OCI-LY3 (cell line): ENCODE data around the gene AFAP1.

Source experiments
- H2AFZ ChIP-seq: fragments of 200-600, 300-600 bp; shearing (Covaris generic); 2 replicates; pipeline ENCODE4 v1.6.0; 2014; ENCODE audit warnings: antibody characterized with exemption, low read depth, low read length
- H3K27ac ChIP-seq: fragments of 200-600, 300-600 bp; sonication (generic); 2 replicates; pipeline ENCODE4 v1.5.1; 2014; ENCODE audit warnings: mild to moderate bottlenecking, low read length, moderate library complexity, mixed read lengths
- H3K27me3 ChIP-seq: fragments of 200-600, 300-600 bp; sonication (generic); 2 replicates; pipeline ENCODE4 v1.6.1; 2014; ENCODE audit warnings: low read depth, low read length, mixed read lengths
- H3K36me3 ChIP-seq: fragments of 200-600, 300-600 bp; sonication (generic); replicated peaks from 2 replicates; pipeline ENCODE3; 2014; ENCODE audit warnings: low read depth, low read length, mixed read lengths
- H3K4me1 ChIP-seq: fragments of 300-600, 200-600 bp; sonication (generic); 2 replicates; pipeline ENCODE4 v1.6.1; 2014; ENCODE audit warnings: low read length, mixed read lengths
- H3K4me2 ChIP-seq: fragments of 200-600, 300-600 bp; sonication (generic); 2 replicates; pipeline ENCODE4 v1.6.1; 2014; ENCODE audit warnings: low read length, mixed read lengths
- H3K4me3 ChIP-seq: fragments of 300-600, 200-600 bp; sonication (generic); 2 replicates; pipeline ENCODE4 v1.5.1; 2014; ENCODE audit warnings: antibody characterized with exemption, mild to moderate bottlenecking, low read length, moderate library complexity
- H3K79me2 ChIP-seq: fragments of 300-600, 200-600 bp; shearing (Covaris generic); 2 replicates; pipeline ENCODE4 v1.6.1; 2014; ENCODE audit warnings: mild to moderate bottlenecking, low read length, mixed read lengths
- H3K9ac ChIP-seq: fragments of 300-600, 200-600 bp; shearing (Covaris generic); 2 replicates; pipeline ENCODE4 v1.6.0; 2014; ENCODE audit warnings: mild to moderate bottlenecking, low read length, moderate library complexity
- H3K9me3 ChIP-seq: fragments of 200-600, 300-600 bp; shearing (Covaris generic); 2 replicates; pipeline ENCODE4 v1.6.1; 2014; ENCODE audit warnings: low read length, mixed read lengths; ENCODE audit not compliant: insufficient read depth
- H4K20me1 ChIP-seq: fragments of 200-600, 300-600 bp; sonication (generic); 2 replicates; pipeline ENCODE4 v1.6.1; 2016; ENCODE audit warnings: low read length, mixed read lengths; ENCODE audit not compliant: insufficient read depth
- CTCF ChIP-seq: fragments of 200-600, 300-600 bp; sonication (generic); IDR thresholded peaks from 2 replicates; pipeline ENCODE4 v1.5.1; 2014; ENCODE audit warnings: antibody characterized with exemption, low read length, low read depth
- EZH2phosphoT487 ChIP-seq: fragments of 200-600 bp; shearing (Covaris generic); IDR thresholded peaks from 2 replicates; pipeline ENCODE4 v1.6.1; 2018; ENCODE audit warnings: antibody characterized with exemption, mixed run types, low read depth

Gene AFAP1

GRCh38 chr4:7715271-7716009, 224.2 kb downstream of the AFAP1 start:
- Histone ChIP-seq H3K27me3 (peaks cover 8% of the 10 kb centered on the region; the same call in 1 of the 2 replicates), H3K4me3 (peak overlapping the region; percentile 20; the same call in 1 of the 2 replicates), H3K27ac (peak overlapping the region; percentile 32; the same call in 1 of the 2 replicates), H3K79me2 (no peaks in the 10 kb centered on the region), H3K4me1 (peaks cover 25% of the 10 kb centered on the region), H2AFZ (no peak overlapping the region), H4K20me1 (no peaks in the 10 kb centered on the region; the same call in 1 of the 2 replicates), H3K36me3 (no peaks in the 10 kb centered on the region), H3K9me3 (no peaks in the 10 kb centered on the region), H3K9ac (no peak overlapping the region; the same call in 1 of the 2 replicates), H3K4me2 (peak overlapping the region; percentile 66)
- TF ChIP-seq CTCF (no peak), EZH2phosphoT487 (no peak)

GRCh38 chr4:7714738-7715137, 224.9 kb downstream of the AFAP1 start:
- TF ChIP-seq EZH2phosphoT487 = no peak
- TF ChIP-seq CTCF = no peak
- Histone ChIP-seq H3K4me3 (no peak overlapping the region), H3K9ac (no peak overlapping the region), H3K79me2 (no peaks in the 10 kb centered on the region), H3K4me1 (peaks cover 25% of the 10 kb centered on the region), H2AFZ (no peak overlapping the region), H3K27me3 (0 out of 2 replicates have a peak, but pooled peaks cover under 1% of the 10 kb centered on the region), H3K36me3 (no peaks in the 10 kb centered on the region), H3K9me3 (no peaks in the 10 kb centered on the region), H3K4me2 (no peak overlapping the region), H3K27ac (no peak overlapping the region), H4K20me1 (no peaks in the 10 kb centered on the region; the same call in 1 of the 2 replicates)

GRCh38 chr4:7714176-7714575, 225.5 kb downstream of the AFAP1 start:
- no peak overlapping the region for H2AFZ ChIP-seq
- TF ChIP-seq CTCF = no peak
- TF ChIP-seq EZH2phosphoT487 = no peak
- H3K79me2 ChIP-seq = no peaks in the 10 kb centered on the region
- no peak overlapping the region for H3K4me3 ChIP-seq
- H3K9me3 ChIP-seq = no peaks in the 10 kb centered on the region
- H3K4me1 ChIP-seq = peaks cover 25% of the 10 kb centered on the region
- H3K27me3 ChIP-seq = no peaks in the 10 kb centered on the region
- H3K27ac ChIP-seq = no peak overlapping the region
- H3K36me3 ChIP-seq = no peaks in the 10 kb centered on the region
- H3K9ac ChIP-seq = no peak overlapping the region
- no peak overlapping the region for H3K4me2 ChIP-seq
- H4K20me1 ChIP-seq = no peaks in the 10 kb centered on the region; the same call in 1 of the 2 replicates

- H3K4me1 ChIP-seq = peaks cover 25% of the 10 kb centered on the region
- H3K79me2 ChIP-seq = no peaks in the 10 kb centered on the region
- H4K20me1 ChIP-seq = no peaks in the 10 kb centered on the region; the same call in 1 of the 2 replicates
- no peak overlapping the region for H3K4me2 ChIP-seq
- no peak overlapping the region for H3K27ac ChIP-seq
- H2AFZ ChIP-seq = no peak overlapping the region
- no peaks in the 10 kb centered on the region for H3K36me3 ChIP-seq
- H3K9ac ChIP-seq = no peak overlapping the region
- TF ChIP-seq CTCF (no peak), EZH2phosphoT487 (no peak)
- H3K4me3 ChIP-seq = no peak overlapping the region
- H3K27me3 ChIP-seq = no peaks in the 10 kb centered on the region
- H3K9me3 ChIP-seq = no peaks in the 10 kb centered on the region
Observed at GRCh38 chr4:7713757-7714156, 225.9 kb downstream of the AFAP1 start.
